Subcutaneous adipose tissue (tissue), 4 donors: Measurements from ENCODE around the gene UBE2V1. TPM values are rescaled to one million over a fixed set of nuclear protein-coding genes. Genes with fewer than 3 reads are reported as not detected.

ENCODE experiments used
- total RNA-seq, 4 donors: library from RNA; depleted of rRNA; stranded (reverse); fragments of >200 nt; gene quantifications; one replicate each; pipeline ENCODE4 v1.1.0, GENCODE V29; 2016
- TF ChIP-seq, protein P1 (sequence below): fragments of 450-650 bp; IDR thresholded peaks from one replicate; pipeline ENCODE4 v1.5.1; 2016; ENCODE audit warnings: low read depth, mild to moderate bottlenecking, control low read depth, antibody characterized with exemption, moderate library complexity

Gene UBE2V1
- total RNA-seq, 4 donors from 2014 or later = 61.9 to 117 (median 95.1) TPM

GRCh38 chr20:50130356-50130723, 17.4 kb upstream of the UBE2V1 start:
- TF ChIP-seq, protein P1, sequence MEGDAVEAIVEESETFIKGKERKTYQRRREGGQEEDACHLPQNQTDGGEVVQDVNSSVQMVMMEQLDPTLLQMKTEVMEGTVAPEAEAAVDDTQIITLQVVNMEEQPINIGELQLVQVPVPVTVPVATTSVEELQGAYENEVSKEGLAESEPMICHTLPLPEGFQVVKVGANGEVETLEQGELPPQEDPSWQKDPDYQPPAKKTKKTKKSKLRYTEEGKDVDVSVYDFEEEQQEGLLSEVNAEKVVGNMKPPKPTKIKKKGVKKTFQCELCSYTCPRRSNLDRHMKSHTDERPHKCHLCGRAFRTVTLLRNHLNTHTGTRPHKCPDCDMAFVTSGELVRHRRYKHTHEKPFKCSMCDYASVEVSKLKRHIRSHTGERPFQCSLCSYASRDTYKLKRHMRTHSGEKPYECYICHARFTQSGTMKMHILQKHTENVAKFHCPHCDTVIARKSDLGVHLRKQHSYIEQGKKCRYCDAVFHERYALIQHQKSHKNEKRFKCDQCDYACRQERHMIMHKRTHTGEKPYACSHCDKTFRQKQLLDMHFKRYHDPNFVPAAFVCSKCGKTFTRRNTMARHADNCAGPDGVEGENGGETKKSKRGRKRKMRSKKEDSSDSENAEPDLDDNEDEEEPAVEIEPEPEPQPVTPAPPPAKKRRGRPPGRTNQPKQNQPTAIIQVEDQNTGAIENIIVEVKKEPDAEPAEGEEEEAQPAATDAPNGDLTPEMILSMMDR = no peak

DNA sequence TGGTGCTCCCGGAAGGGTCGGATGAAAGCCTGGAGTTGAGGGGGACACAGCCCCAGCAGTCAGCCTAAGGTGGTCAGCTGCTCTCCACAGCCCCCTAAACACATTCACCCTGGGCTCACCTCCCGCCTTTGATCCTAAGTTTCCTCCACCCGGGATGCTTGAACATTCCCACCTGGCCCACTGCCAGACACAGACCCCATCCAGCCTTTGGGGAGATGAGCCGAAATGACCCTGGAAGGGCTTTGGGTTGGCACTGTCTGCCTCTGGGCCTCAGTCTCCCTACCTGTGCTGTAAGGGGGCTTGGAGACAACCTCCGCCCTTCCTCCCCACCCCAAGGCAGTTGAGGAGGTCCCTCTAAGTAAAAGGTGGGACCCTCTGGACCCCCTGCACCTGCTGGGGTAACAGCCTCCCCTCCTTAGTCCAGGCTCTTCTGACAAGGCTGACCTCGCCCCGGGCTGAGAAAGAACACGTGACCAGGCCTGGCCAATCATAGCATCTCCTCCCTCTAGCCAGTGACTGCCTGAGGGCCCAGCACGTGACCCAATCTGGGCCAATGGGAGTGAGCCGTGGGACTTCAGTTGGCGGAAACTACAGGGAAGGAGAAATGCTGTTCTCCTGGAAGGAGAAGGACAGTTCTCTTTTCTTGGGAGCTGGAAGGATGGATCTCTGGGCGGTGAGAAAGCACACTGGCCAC, 16.9 kb upstream of the UBE2V1 start:
- TF ChIP-seq, protein P1 = no peak

- TF ChIP-seq, protein P1 = no peak
Observed at GRCh38 chr20:50128520-50128905, 15.6 kb upstream of the UBE2V1 start.

DNA sequence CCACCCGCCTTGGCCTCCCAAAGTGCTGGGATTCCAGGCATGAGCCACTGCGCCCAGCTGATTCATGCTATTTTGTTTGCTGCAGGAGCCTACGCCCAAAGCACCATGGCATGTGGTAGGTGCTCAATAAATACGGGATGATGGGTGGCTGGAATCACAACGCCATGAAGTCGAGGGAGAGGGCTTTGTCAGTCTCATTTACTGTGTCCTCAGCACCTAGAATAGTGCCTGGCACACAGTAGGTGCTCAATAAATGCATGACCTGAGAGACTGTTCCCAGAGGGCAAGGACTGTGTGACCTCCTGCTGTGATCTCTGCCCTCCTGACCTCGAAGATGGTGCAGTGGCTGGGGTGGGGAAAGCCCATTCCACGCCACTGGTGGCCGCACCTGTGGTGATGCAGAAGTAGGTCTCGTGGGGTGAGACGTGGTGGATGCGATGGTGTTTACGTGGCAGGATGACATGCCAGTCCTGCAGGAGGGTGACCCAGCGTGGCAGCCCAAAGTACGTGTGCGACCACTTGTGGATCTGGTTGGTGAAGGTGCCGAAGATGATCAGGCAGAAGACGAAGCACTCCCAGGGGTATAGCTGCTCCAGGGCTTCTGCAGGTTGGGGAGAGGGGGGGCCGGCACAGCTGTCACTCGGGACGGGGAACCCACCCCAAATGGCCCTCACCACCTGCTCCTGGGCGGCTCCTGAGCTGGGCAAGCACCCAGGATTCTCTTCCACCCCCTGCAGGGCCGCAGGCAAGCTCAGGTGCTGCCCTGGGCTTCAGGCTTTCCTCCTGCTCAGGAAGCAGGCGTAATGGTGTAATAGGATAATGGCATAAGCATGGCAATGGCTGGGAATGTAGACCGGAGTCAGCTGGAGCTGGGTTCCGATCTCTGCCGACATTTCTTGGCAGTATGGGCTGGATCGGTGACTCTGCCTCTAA, 14.9 kb upstream of the UBE2V1 start:
- TF ChIP-seq, protein P1 = no peak

GRCh38 chr20:50126662-50127061, 13.7 kb upstream of the UBE2V1 start:
- TF ChIP-seq, protein P1 = no peak

- TF ChIP-seq, protein P1 = no peak
Observed at GRCh38 chr20:50125279-50125678, 12.3 kb upstream of the UBE2V1 start.

GRCh38 chr20:50124496-50124895, 11.5 kb upstream of the UBE2V1 start:
- TF ChIP-seq, protein P1 = no peak
